Amygdala (tissue), 56 donors: ENCODE data around the gene PRDM11.

Experiments
- DNase-seq, 56 donors: peaks; one replicate each; lab custom pipeline; 2025; lab: John Stamatoyannopoulos, UW

The PRDM11 gene

GRCh38 chr11:45173064-45173463 is 26.6 kb downstream of the PRDM11 start:
- no peak for DNase-seq

GRCh38 chr11:45174168-45174835 is 27.9 kb downstream of the PRDM11 start:
- DNase-seq, result no peak

GRCh38 chr11:45174963-45175362 is 28.5 kb downstream of the PRDM11 start:
- DNase-seq, result no peak

GRCh38 chr11:45176996-45177395 is 30.6 kb downstream of the PRDM11 start:
- peak in 1 of 56 donors; percentile 42 for DNase-seq

GRCh38 chr11:45178223-45178622 is 31.8 kb downstream of the PRDM11 start:
- DNase-seq, result no peak

- peak in 4 of 56 donors; percentile 11 to 32 (median 22) for DNase-seq
Measured at GRCh38 chr11:45178890-45179671, 32.6 kb downstream of the PRDM11 start.

GRCh38 chr11:45179686-45180178 is 33.3 kb downstream of the PRDM11 start:
- no peak for DNase-seq

GRCh38 chr11:45180179-45180847 is 33.9 kb downstream of the PRDM11 start:
- peak in 12 of 56 donors; percentile 26 to 80 (median 46) for DNase-seq

GRCh38 chr11:45180848-45181192 is 34.4 kb downstream of the PRDM11 start:
- DNase-seq, result peak in 4 of 56 donors; percentile 42 to 81 (median 62)

- no peak for DNase-seq
Measured at GRCh38 chr11:45181193-45181888, 34.9 kb downstream of the PRDM11 start.

GRCh38 chr11:45181889-45182550 is 35.6 kb downstream of the PRDM11 start:
- DNase-seq, result no peak

- DNase-seq, result peak in 1 of 56 donors; percentile 17
Measured at GRCh38 chr11:45182902-45183301, 36.5 kb downstream of the PRDM11 start.

- no peak for DNase-seq
Measured at GRCh38 chr11:45184640-45185039, 38.2 kb downstream of the PRDM11 start.

- no peak for DNase-seq
Measured at GRCh38 chr11:45185228-45185729, 38.8 kb downstream of the PRDM11 start.

GRCh38 chr11:45187375-45187774 is 40.9 kb downstream of the PRDM11 start:
- no peak for DNase-seq

- no peak for DNase-seq
Measured at GRCh38 chr11:45188127-45188526, 41.7 kb downstream of the PRDM11 start.

- no peak for DNase-seq
Measured at GRCh38 chr11:45189230-45189629, 42.8 kb downstream of the PRDM11 start.

- DNase-seq, result no peak
Measured at GRCh38 chr11:45193695-45194094, 47.3 kb downstream of the PRDM11 start.

GRCh38 chr11:45204761-45205160 is 58.3 kb downstream of the PRDM11 start:
- no peak for DNase-seq

GRCh38 chr11:45205978-45206377 is 59.5 kb downstream of the PRDM11 start:
- DNase-seq, result no peak
